T1000 (cell line): ENCODE measurements around the gene MYBPC3.
"Not testable (repeated sequence)": the region's sequence is repeated elsewhere in the genome, so short reads cannot be mapped to it uniquely, and the experiment has no call there.

ENCODE experiments used
- DNase-seq: peaks from one replicate; lab custom pipeline; 2025; ENCODE audit warnings: mixed read lengths; lab: John Stamatoyannopoulos, UW

Gene MYBPC3

DNA sequence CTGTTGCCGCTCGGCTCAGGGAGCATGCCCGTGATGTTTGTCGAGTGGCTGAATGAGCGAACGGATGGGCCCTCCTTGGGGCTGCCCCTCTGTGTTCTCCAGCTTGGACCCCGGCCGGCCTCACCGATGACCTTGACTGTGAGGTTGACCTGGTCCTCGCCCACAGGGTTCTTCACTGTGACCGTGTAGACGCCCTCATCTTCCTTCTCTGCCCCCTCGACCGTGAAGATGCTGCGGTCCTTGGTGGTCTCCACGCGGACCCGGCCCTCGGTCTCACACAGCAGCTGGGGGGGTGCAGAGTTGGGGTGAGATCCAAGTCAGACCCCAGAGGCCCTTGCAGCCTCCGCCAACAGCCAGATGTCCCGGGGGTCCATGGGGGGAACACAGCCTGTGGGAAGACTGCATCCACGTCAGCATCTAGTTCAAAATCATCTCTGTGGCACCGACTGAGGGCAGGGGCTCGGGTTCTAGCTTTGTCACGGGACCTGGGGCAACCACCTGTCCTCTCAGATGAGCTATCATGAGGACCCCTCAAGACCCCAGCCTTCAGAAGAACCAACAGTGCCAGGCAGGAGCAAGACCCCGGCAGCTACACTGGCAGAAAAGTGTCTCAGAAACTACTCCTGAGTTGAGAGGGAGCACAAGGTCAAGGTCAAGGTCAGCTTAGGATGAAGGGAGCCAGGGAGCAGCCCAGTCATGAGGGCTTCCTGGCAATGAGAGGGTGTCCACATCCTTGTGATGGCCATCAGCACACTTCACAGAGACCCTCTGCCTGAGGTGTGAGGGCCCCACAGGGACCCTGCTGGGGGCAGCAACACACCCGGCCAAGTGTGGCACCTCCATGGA lies 13.9 kb downstream of the MYBPC3 start:
- DNase-seq: no peak

DNA sequence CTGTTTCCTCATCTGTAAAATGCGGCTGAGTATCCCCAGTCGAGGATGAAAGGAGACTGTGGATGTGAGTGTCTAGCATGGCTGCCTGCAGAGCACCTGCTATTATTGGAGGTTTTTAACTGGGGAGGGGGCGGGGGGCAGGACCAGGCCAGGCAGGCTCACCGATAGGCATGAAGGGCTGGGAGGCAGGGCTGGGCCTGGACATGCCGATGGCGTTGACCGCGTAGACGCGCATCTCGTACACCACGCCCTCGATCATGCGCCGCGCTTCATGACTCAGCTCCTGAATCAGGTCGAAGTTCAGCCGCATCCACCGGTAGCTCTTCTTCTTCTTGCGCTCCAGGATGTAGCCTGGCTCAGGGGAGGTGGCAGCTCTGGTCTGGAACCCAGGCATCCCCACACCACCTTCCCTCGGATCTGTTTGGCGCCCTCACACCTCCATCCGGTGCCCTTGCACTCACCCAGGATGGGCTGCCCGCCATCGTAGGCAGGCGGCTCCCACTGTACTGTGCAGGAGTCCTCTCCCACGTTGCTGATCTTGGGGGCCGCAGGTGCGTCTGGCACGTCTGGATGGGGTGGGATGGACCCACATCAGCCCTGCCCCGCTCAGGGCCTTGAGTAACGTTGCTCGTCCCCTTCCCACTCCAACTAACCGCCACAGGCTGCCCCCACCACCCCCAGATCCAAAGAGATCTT lies 15.1 kb downstream of the MYBPC3 start:
- DNase-seq: no peak

DNA sequence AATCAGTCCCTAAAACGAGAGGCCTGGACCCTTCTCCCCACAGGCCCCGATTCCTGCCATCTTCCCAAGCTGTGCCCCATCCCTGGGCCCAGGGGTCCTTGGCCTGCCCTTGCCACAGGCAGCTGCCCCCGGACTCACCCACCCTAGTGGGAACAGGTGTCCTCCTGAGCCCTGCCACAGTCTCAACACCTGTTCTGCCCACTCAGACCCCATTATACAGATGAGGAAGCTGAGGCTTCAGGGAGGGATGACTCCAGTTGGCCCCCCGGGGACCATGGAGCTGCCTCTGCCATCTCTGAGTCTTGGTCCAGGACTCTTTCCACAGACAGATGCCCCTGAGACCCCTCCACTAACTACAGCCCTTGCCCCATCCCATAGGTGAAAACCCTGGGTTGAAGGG lies 15.9 kb downstream of the MYBPC3 start:
- no peak for DNase-seq

DNA sequence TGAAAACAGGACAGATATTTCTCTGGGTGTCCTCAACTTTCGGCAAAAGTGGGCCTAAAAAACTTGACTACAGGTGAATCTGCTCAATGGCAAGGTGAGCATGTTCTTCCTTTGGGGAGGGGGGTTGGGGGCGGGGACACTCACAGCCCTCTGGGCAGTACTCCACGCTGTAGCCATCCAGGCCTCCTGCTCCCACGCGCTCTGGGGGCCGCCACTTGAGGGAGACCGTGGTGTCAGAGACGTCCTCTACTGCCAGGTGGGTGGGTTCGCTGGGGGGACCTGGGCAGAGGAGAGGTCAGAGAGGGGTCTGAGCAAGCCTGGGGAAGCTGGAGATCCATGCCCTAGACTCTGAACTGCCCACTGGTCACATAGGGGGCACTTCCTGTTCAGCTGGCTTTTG lies 16.8 kb downstream of the MYBPC3 start:
- no peak for DNase-seq

DNA sequence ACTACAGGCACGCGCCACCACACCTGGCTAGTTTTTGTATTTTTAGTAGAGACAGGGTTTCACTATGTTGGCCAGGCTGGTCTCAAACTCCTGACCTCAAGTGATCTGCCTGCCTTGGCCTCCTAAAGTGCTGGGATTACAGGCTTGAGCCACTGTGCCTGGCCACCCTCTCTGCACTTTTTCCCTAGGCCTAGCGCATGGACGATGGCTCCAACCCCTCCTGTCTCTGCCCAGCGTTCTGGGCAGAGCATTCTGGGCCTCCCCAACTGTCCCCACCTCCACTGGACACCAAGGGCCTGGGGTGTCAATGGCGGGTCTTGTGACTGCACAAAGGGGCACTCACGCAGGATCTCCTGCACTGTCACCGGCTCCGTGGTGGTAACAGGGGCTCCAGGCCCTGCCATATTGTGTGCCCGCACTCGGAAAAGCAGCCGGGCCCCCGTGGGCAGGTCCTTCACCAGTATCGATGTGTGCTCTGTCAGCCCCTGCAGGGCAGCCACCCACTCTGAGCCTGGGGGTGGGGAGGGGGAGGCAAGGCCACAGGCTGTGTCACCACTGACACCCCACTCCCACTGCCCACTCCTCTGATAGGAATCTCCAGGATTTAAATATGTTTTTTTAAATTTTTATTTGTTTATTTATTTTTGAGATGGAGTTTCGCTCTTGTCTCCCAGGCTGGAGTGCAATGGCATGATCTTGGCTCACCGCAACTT lies 17.6 kb downstream of the MYBPC3 start:
- not testable (repeated sequence) for DNase-seq

DNA sequence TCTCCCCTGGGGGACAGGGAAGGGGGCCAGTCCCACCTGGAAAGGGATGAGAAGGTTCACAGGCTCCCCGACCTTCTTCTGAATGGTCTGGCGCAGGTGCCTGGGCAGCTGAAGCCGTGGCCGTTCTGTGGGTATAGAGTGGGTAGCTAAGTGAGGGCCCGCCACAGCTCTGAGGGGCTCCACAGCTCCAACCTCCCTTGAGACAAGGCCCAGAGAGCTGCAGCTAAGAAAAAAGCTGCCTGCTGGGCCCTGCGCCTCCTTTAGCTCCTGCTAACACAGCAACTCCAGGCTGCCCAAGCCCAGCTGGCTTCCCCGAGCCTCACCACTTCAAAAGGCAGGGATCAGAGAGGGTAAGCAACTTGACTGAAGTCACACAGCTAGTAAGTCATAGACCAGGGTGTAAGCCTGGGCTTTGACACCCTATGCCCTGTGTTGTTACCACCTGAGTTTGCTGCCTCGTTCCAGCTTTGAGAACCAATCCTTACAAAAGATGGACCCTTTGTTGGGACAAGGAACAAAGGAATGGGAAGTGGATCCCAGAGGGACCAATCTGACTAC lies 18.5 kb downstream of the MYBPC3 start:
- DNase-seq: no peak

DNA sequence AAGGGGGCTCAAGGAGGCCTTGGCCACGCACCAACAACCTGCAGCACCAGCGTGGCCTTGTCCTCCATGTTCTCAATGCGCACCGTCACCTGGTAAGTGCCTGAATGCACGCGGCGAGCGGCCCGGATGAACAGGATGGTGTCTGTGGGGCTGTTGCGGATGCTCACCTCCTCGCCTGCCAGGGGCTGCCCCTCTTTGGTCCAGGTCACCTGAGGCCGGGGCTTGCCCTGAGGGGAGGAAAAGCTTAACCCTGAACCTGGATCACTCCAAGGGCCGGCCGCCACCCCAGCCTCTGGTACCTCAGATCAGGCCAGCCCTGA lies 19.0 kb downstream of the MYBPC3 start:
- no peak for DNase-seq

DNA sequence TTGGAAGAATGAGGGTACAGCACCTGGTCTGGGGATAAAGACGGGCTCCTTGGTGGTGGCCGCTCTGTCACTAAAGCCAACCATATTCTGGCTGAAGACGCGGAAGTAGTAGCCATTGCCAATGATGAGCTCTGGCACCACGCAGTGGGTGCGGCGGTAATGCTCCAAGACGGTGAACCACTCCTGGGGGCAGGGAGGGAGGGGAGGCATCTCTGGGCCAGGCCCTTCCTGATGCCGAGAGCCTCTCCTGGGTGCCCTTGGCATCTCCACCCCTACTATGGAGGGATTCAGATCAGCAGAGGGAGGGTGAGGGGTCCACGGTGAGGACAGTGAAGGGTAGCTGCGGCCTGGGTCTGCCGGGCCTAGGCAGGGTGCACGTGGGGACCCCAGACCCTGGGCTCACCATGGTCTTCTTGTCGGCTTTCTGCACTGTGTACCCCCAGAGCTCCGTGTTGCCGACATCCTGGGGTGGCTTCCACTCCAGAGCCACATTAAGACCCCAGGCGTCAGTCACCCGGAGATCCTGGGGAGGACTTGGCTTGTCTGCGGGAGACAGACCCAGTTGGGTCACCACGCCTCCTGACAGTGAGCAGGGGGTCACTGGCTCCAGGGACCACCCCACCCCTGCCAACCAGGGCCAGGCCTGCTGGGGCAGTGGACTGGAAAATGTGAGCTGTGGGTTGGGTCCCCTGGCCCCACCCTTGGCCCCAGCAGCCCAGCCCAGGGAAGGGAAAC lies 19.5 kb downstream of the MYBPC3 start:
- DNase-seq: no peak

DNA sequence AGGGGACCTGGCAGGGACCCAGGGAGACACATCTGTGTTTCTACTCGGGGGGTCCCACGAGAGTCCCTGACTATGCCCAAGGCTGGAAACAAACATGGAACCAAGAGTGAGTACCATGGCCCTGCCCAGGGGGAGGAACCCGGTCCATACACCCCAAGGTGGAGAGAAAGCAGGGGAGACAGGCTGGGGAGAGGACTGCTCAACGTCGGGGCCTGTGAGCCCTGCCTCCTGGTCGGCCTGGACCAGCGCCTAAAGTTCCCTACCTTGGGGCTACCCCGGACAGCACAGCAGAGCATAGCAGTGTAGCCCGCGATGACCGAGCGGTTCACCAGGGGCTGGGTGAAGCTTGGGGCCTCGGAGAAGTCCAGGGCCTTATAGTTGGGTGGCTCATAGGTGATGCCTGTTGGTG lies 20.2 kb downstream of the MYBPC3 start:
- DNase-seq: no peak

DNA sequence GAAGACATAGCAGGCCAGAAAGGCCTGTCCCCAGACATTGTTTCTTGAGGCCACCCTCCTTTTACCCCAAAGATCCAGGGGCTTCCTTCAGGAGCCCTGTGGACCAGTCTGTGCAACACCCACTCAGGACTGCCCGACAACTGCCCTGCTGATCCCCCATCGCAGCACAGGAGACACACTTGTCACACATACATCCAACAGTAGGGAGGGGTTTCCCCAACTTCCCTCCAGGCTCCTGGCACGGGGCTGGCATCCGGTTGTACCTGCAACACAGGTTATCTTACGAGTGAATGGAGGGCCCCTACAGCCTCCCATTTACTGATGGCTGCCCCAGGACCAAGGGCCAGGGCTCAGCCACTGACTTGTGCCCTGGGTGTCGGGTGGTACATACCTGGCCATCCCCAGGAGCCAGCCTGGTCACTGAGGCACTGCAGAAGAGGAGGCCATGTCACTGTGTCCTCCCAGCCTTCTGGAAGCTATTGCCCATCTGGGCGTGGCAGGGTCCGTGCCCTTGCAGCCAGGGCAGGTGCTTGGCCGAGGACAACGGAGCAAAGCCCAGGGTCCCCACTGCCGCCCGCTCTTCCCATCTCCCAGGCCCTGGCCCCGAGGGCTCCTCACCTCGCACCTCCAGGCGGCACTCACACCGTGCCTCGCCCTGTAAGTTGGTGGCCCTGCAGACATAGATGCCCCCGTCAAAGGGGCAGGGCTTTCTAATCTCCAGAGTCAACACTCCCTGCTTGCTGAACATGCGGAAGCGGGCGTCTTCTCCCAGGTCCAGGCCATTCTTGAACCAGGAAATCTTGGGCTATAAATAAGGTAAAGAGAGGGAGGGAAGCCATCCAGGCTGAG lies 20.8 kb downstream of the MYBPC3 start:
- DNase-seq: no peak

DNA sequence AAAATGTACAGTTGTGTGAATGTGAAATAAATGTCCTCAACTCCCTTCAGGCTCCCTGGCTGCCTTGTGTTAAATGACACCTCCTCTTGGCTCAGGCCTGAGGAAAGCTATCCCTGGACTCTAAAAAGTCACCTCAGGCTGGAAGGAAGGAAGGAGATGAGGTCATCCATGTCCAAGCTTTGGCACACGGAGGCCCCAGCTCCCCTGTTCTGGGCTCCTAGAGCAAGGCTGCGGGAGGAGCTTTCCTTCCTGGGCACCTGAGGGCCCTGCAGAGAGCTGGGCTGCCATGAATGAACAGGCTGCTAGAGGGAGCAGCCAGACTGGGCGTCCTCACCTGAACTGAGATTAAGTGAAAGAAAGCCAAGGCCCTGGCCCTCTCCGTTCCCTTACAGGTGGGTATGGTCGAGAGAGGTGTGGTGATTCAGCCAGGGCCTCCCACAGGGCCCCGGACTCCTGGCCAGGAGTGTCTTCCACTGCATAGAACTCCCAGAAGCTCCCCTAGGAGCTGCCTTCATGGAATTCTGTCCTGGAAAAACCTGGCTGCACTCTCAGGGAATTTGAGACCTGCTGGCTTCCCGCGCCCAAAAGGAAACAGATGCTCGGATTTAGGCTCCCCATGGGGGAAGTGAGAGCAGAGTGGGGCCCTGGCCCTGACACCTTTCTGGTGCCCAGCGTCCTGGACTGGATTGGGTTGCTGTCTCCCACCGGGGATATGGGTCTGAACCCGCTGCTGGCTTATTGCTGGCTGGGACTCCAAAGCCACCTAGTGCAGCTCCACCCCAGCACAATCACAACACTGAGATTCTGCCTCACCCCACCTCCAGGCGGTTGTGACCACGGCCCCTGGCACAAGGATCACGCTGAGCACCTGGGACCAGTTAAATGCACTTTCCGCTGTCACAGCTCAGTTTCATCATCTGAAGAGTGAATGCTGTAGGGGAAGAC lies 22.2 kb downstream of the MYBPC3 start:
- DNase-seq: no peak

DNA sequence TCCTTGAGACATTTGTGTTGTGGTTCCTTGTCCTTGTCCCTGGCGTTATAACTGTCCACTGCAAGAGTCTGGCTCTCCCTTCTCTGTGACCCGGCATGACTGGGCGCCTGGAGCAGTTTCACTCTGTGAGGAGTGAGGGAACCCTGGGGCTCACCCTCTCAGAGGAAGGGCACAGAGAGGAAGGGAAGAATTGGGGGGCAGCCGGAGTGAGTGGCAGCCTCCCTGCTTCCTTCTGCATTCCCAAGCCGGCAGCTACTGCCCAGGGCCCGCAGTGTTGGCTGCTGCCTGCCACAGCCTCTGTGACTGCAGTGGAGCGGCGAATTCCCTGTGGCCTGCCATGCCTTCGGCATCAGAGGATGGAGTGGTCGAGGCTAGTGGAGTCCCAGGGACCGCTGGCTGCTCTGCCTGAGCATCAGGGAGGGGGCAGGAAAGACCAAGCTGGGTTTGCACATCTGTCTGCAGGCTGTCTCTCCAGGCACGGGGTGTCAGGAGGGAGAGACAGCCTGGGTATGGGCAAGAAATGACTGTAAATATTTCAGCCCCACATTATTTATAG lies 23.0 kb downstream of the MYBPC3 start:
- no peak for DNase-seq

DNA sequence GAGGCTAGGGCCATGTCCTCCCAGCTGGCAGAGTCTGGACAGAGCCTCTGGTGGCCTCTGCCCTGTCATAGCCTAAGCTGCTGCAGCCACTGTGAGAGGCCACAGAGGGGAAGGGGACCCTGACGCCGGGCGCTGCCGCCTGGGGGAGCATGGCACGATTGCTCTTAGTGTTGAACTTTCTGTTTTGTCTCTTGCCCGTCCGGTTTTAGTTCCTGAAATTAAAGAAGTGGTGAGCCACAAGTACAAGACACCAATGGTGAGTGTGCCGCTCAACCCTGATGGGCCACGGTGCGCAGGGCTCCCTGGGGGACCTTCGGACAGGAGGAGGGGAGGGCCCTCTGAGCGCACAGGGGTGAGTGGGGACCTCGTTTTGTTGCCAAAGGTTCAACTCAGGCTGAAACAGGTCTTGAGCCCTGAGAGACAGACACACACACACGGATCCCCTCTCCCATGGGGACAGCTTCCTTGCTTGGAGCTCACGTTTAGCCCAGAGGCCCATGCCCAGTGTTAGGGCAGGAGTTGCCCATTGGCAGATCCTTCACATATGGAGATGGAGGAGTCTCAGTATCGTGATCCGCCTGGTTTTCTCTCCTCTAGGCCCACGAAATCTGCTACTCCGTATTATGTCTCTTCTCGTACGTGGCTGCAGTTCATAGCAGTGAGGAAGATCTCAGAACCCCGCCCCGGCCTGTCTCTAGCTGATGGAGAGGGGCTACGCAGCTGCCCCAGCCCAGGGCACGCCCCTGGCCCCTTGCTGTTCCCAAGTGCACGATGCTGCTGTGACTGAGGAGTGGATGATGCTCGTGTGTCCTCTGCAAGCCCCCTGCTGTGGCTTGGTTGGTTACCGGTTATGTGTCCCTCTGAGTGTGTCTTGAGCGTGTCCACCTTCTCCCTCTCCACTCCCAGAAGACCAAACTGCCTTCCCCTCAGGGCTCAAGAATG lies 23.8 kb downstream of the MYBPC3 start:
- no peak for DNase-seq

DNA sequence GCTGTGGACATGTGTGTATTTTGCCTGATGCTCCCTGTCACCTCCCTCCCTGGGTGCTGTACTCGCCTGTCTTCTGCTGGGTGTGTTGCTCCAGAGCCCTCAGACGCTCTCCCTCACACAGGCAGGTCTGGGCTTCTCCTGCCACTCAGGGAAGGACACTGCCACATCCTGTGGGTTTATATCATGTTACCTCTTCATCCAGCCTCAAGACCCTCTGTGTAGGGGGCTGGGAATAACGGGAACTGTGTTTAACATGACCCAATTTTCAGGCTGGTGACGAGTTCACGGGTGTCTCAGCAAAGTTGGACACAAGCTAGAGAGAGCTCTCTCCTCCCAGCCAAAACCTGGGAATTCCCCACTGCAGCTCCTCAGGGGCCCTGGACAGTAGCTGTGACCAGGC lies 24.6 kb downstream of the MYBPC3 start:
- no peak for DNase-seq

DNA sequence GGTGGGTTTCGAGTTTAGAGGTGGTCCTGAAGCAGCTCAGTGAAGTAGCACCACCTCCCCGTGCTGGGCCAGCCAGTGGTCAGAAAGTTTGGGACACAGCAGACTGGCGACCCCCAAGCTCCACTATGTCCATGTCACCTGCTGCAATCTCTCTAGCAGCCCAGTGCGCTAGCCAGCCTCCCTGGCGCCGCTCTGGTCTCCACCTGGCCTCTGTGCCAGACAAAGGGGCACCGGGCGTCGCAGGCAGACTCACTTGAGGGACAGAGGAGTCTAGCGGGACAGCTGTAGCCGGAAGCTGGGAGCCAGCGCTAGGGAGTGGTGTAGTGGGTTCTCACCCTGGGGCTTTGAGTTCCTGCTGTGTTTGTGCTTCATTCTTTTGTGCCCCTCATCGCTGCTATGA lies 25.5 kb downstream of the MYBPC3 start:
- DNase-seq: no peak

DNA sequence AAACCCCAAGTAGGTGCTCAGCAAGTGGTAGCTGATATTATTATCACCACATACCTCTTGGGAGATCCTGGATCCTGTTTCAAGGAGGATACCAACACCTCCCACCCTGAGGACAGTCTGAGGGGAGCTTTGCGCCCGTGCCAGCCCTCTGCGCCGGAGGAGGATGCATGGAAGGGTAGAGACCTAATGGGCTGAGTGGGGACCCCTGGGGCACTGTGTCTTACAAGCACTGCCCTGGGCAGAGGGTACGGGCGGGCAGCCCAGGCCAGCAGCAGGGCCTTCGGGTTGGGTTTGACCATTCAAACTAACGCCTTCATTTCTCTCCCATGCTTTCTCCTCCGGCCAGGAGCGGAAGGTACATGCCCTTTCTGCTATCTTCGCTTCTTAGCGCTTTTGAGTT lies 26.3 kb downstream of the MYBPC3 start:
- DNase-seq: no peak

DNA sequence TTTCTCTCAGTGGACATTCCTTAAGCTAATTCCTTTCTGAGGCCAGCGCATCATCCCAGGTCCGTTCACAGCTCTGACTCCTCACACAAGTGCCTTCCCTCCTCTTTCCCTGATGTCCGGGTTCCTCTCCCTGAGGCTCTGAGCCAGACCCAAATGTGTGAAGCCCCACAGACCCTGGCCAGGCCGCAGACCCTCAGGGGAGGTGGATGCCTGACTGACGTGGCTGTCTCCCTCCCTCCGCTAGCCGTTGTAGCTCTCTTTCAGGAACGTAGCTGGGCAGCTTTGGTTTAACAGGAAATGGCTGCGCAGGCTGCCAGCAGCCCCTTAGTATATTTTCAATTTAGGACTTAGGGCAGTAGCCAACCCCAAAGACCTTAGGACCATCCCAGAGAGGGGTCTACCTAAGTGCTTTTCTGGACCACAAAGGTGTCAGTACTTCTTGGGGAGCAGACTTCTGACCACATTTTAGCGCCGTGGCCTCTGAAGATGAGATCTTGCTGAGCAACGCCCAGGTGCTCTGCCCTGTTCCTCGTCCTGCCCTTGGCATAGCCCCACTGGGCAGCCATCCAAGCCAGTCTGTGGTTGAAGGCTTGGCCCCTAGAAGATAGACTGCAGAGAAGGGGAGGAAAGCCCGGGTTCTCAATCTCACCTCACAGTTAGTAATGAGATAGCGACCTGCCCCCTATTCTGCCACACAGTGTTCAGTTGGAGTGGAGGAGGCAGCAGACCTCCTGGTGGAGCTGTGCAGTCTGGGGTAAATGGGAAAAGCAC lies 27.0 kb downstream of the MYBPC3 start:
- no peak for DNase-seq

DNA sequence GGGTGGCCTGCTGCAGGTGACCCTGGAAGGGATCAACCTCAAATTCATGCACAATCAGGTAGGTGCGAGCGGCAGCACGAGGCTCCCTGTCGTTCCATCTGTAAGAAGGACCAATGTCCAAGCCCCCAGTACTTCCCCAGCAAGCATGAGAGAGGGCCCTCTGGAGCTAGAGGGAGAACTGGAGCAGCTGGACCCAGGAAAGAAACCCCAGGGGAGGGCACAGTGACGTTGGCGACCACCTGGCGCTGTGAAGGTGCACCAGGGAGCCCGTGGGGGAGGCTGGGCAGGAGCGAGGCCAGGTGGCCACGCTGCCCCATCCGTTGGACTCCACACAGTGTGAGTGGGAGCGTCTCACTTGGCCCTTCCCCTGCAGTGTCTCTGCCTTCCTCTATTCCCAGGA lies 28.0 kb downstream of the MYBPC3 start:
- no peak for DNase-seq
